GM19351 (cell line): ENCODE results near the gene MAPK11.
A peak's percentile ranks its signal among the peaks of the same experiment; 100 is the strongest.

Source experiments
- ATAC-seq: cut with Tn5 transposase; IDR thresholded peaks from one replicate; pipeline ENCODE4 v1.9.1; 2021; ENCODE audit warnings: mild to moderate bottlenecking, moderate library complexity; ENCODE audit not compliant: unreplicated experiment

MAPK11 gene

DNA sequence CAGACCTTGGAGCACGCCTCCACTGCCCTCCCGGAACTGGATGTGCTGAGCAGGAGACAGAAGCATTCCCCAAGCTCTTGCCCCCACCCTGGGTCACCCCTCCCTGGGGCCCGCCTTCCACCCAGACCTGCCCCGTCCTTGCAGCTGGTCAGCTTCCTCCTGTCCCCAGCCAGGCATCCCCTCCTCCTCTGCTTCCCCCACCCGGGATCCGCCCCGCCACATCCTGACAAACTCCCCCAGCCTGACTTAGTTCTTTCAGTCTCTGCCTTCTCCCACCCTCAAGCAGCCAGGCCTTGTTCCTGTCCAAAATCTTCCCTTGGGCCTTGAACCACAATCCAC is 38.4 kb upstream of the MAPK11 start:
- no peak for ATAC-seq

DNA sequence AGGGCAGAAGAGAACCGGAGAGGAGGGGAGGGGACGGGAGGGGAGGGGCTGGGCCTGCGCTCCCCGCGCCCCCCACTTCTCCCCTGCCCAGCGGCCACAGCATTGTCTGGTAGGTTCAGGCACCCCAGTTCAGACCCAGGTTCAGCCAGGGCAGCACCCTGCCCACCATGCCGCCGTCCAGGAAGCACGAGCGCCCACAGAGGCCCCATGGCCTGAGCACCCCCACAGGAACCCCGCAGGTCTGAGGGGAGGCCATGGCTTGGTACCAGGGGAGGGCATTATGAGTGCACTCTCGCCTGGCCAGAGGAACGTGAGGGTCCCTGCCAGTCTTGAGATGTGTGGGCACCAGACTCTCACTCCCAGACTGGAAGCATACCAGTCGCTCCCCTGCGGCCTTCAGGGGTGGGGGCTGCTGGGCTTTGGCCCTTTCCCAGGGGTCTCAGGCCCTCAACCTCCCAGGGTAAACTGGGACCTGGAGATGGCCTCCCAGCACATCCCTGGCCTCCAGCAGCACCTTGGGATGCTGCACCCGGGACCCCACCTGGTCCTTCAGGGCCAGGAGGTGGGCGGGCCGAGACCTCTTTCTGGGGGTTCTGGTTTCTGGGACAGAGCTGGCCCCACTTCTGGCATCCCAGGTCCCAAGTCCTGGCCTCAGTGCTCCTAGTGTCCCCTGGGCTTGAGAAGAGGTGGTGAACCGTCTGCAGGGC is 37.9 kb upstream of the MAPK11 start:
- ATAC-seq: no peak

DNA sequence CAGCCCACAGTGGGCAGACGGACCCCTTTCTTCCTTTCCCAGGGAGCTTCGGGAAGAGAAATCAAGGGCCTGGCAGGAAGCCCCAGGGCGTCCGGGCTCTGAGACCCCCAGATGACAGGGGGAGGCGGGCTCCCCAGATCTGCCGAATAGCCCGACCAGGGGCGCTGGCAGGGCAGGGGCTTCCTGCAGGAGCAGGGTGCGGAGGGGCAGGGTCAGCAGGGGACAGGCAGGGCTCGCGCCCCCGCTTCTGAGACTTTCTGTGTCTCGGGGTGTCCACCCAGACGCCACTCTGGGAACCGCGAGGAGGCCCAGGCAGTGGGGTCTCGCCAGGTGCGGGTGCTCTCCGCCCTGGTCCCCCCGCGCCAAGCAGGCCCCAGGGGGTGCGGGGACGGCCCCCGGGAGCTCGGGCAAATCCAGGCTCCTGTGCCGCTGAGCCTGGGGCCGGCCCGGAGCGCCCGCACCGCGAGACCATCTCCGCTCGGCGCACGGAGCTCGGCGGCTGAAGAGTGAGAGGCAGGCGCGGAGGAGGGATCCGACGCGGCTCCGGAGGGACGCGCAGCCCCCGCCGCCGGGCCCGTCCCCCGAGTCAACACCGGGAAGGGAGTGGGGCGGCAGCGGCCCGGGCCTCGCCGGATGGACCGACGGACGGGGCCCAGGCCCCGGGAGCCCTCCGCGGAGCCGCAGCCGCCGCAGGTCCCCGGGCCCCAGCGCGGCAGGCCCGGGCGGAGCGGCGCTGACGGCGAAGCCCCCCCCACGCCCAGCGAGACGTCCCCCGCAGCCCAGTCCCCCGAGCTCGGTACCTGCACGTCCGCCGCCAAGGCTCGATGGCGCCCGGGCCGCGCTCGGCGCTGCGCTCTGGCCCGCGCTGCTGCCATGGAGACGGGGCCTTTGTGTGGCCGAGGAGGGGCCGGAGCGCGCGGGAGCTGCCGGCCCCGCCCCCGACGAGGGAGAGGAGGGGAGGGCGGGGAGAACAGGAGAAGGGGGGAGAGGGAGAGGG is 36.9 kb upstream of the MAPK11 start, which contains the start of gene PLXNB2:
Gene PLXNB2 (minus strand): TSS at position 894 of the 997 bp plus-strand sequence. CDS start 17,062 bp downstream, outside the sequence.
- ATAC-seq: peak; percentile 50

DNA sequence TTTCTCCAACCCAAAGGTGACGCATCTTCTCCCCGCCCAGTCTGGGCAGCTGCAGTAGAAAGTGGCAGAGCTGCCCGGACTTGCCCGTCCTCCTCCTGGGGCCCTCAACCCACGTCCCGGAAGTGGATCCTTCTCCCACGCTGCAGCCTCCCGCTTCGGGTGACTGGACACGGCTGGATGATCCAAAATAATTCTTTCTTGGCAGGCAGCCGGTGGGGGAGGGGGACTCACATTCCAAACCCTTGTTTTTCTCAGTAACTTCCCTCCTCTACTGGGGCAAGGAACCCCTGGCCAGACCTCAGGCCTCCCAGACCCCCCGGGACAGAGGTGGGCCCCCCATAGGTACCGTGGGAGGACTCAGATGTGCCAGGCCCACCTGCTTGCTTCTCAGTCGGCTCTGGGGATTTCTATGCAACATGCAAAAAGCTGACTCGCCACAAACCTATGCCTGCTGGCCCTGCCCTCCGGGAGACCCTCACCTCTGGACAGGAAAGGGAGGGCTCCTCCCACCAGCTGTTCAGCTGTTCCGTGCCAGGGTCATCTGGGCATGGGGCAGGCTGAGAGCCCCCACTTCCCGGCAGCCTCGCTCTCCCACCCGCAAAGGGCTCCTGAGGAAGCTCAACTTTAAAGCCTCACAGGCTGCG is 35.9 kb upstream of the MAPK11 start:
- ATAC-seq: no peak

DNA sequence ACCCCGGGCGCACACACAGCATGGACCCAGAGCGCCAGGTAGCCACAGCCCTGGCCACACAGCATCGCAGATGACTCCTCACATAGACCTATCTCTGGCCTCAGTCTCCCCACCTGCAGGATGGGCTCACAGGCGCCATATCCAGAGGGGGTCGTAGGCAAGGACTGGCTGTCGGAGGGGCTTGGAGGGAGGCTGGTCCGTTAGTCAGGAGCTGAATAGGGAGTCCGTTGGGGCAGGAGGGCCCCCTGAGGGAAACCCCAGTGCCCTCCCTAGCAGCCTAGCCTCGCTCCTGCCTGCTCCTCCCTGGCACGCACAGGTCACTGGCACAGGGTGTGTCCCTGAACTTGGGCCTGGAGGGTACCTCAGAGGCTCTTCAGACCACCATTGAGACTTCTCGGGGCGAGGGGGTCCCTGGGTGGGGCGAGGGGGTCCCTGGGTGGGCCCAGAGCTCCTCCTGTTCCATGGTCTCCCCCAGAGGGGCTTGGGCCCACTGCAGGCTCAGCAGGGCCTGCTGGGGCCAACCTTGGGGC is 35.3 kb upstream of the MAPK11 start:
- ATAC-seq: no peak

DNA sequence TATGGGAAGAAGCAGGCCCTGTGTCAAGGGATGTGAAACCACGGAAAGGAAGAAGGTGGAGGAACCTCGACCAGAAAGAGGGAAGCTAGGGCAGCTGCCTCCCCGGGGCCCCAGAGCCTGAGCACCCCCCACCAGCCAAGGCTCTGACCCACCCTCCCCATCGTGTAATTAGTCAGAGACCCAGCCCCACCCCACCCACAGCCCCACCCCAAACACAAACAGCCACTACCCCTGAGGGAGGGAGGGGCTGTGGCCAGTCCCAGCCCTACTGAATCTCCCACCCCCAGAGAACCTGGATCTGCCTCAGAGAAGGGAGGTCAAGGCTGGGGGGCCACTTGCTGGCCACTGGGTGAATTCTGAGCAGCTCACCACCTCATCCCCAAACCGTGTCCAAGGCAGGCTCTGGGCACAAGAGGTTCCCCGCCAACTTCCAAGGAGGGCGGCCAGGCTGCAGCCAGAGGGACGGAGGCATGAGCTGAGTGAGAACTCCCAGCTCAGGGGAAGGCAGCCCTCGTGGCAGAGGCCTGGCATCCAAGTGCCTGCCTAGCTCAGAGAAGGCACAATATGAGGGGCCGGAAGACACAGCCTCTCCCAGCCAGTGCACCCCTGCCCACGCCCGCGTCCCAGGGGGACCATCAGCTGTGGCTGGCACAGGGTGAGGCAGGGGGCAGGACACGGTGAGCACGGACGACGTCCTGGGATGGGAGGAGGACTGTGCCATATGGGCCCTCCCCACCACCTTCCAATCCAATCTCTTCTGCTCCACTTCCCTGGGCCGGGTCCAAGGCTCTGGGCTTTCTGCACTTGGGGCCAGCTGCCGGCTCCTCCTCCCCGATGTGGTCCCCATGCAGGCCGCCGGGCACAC is 34.6 kb upstream of the MAPK11 start:
- ATAC-seq: no peak

DNA sequence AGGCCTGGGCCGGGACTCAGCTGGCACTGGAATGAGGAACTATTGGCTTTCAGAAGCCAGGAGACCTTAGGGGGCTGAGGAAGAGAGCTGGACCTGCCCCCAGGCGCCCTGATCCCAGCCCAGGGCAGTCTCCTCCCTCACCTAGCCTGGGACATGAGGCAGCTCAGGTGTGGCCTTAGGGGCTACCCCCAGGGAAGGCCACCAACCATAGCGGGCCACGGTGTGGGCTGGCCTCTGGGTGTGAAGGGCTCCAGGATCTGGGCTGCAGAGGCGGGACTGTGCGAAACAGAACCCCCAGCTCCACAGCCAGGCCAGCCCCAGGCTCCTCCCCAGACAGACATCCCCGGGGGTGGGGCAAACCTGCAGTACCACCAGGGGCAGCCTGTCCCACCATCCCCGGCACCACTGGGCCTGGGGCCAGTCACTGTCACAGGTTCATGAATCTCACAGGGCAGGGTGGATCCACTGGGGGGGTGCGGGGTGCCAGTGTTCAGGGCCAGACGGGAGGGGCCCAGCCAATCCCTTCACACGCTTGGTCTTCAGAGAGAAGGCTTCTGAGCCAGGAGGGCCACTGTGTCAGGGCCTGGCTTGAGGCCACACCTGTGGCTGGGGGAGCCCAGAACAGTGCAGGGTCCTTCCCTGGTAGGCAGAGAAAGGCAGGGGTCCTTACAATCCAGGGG is 33.8 kb upstream of the MAPK11 start:
- ATAC-seq: no peak

DNA sequence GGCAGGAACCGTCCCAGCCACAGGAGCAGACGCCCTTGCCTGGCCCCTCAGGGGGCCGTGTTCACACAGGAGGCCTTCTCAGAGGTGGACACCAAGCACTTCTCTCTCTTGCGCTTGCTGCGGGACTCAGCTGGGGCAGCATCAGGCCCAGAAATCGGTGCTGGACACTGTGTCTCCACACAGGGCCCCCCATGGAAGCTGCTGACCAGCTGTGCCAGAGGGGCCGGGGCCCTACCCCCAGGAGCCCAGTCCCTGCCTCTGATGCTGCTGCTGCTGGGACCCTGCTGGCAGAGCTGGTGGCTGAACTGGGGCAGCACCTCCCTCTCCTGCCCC is 33.3 kb upstream of the MAPK11 start:
- ATAC-seq: no peak

DNA sequence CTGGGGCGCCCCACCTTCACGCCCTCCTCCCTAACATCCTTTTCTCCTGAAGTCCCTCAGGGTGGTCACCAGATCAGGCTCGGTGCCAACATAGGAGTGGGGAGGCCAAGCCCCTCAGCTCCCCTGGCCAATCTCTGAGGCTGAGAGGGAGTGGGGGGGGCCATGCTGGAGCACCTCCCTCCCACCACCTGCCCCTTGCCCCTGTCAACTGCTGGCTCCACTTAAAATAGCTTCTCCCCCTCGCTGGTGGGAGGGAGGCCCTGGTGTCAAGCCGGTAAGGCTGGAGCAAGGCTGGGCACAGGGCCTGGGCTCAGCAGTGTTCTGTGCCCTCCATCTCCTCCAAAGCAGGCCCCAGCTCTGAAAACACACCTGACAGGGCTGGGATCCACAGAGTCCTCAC is 32.4 kb upstream of the MAPK11 start:
- no peak for ATAC-seq

DNA sequence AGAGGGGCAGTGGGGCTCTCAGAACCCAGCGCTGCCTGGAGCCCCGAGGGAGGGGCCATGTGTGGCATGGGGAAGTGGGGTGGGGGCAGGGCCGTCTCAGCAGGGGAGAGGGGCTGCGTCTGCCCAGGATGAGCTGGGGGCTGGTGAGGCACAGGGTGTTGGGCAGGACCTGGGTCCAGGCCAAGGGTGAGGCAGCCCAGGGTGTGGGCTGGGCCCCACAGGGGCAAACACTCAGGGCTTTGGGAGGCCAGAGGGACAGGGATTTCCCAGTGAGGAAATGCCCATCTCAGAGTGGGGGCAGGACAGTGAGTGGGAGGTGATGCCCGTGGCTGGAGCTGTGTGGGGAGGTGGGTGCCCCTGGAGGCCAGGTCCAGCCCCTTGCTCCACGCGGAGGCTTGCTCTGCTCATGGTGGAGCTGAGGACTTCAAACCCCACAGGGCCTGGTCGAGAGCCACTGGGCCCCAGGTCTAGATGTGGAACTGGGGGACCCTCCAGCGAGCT is 31.9 kb upstream of the MAPK11 start:
- ATAC-seq: no peak

DNA sequence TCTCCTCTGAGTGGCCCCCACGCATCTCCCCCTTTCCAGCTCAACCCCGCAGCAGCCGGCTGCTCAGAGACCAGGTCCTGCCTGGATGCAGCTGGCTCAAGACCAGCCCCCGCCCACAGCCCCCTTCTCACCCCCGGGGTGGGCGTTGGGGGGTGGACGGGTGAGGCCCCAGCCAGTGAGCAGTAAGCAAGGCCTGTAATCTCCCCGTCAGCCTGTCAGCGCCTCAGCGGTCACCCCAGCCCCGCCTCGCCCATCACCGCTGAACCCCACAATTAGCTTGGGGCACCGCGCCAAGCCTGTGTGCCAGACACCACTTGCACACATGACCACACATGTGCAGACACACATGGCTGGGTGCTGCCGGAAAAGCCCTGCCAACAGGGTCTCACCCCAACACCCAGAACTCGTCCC is 31.4 kb upstream of the MAPK11 start:
- ATAC-seq: no peak

DNA sequence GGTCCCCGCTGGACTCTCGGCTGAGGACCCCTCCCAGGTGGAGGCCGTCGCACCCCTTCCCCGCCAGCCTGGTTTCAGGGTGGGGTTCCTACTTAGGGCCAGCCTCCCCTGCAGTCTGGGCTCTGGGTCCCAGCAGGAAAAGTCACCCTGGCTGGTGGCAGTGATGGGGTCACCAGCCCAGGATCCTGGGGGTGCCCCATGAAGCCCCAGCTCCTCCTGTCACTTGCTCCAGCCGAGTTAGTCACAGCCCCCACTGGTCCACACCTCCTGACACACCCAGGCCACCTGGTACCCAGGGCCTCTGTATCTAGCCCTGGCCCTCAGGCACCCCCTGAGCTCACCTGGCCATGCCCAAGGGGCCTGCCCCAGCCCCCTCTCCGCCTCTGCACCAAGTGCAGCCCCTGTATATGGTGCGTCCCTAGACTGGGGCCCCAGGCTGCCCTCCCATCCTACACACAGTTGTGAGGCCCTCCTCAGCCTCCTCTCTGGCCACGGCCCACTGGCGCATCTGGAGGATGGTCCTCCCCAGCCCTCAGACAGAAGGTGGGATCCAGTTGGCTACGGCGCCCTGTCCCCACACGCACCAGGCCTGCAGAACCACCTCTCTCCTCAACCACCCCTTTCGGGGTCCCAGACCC is 30.6 kb upstream of the MAPK11 start:
- ATAC-seq: no peak

DNA sequence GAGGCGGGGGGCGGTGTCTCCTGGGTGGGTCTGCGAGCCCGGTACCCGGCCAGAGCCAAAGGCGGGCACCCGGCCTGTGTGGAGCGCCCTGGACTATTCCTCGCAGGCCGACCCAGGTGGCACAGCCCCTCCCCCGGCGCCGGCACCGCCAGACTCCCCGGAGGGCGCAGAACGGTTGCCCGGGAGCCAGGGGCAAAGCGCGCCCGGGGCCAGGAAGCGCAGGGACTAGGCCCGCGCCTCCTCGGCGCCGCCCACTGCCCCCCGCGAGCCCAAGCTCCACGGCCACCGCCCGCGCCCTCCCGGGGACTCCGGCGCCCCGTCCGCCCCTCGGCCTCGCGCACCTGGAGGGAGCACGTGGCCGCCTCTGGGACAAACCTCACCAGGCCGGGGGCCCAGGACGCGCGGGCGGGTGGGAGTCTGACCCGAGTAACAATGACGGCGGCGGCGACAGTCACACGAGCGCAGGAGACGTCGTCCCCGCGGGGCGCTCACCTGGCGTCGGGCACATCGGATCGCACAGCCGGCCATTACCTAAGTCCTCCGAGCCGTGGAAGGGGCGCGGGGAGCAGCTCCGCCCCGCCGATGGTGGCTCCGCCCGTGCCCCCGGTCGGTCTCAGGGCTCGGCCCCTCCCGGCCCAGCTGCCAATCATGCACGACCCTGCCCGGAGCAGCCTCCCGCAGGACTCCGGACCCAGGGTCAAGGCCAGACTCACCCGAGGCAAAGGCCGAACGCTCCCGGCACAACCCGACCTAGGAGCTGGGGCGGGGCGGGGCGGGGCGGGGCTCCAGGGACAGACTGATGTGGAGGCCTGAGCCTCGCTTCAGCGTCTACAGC is 29.8 kb upstream of the MAPK11 start:
- ATAC-seq: no peak

DNA sequence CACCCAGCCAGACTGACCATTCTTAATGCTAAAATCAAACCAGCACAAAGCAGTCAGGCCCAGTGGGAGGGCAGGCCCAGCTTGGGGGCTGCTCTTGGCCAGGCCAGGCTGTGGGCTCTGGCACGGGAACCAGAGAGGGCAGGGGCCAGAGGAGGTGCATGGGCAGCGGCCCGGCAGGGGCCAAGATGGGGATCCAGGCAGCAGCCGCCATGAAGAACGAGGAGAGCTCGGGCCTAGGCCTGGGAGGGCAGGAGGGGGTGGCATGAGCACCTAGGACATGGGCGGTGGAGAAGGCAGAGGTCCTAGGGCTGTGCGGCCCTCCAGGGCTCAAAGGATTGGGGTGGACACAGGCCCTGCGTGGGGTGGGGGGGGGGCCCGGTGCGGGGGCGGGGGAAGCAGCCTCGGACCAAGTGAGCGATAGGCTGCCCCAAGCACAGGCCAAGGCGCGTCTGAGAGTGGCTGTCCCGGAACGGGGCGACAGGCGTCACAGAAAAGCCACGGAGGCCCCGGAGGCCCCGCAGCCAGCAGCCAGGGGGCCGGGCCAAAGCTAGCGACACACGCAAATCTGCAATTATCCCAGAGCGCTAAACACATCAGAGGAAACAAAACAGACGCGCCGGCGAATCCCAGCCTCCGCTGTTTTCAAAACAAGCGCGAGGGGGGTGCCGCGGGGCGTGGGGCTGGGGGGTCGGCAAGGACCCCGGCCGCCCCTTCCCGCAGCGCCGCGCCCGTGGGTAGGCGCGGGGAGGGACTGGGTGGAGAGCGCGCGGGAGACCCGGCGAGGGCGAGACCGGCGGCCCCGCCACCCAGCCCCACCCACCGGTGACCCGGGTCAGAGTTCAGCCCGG is 29.0 kb upstream of the MAPK11 start:
- no peak for ATAC-seq

DNA sequence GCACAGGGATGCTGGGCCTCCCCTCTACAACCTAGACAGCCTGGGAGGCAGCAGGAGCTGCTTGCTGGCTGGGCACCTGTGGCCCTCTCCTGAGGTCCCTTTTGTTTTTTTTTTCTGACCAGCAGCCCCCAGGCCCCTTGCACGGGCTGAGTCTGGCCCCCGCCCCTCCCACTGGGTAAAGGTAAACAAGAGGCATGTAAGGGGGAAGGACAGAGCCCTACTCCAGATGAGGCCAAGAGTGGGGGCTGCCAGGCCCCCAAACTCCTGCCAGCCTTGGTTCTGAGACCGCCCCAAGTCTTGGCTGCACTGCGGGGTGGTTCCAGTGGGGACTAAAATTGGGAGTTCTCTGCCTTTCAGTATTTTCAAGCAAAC is 28.1 kb upstream of the MAPK11 start:
- ATAC-seq: no peak

DNA sequence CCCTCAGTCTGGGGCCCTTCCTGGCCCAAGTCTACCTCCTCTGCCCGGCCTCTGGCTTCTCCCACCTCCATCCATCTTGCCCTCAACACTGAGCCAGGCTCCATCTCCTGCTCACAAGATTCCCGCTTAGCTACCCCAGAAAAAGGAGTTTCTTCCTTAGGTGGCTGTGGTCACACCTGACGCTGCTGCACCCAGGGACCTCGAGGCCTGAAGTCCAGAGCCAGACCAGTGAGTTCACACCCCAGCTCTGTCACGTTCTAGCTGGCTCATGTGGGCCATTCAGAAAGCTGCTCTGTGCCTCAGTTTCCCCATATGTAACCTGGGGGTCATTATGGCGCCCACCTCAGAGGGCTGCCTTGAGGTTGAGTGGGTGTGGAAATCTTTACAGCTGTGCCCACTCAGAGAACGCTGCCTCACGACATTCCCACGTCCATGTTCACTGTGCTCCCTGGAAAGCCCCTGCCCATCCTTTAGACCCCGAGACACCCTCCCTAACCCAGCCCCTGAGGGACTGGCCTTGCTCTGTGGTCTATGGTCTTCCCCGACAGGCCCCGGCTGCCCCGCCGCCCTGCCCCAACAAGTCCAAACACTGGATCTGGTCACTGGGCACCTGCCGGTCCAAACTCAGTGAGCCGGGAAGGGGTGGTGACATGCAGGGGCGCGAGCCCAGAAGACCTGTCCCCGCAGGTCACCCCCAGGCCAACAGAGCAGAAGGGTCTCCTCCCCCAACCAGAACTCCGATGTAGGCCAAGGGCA is 27.5 kb upstream of the MAPK11 start:
- no peak for ATAC-seq
